HG03095 (cell line): ENCODE results near the gene LRRC74B.

Source experiments
- ATAC-seq: cut with Tn5 transposase; IDR thresholded peaks from one replicate; pipeline ENCODE4 v1.9.1; 2021; ENCODE audit warnings: moderate library complexity; ENCODE audit not compliant: unreplicated experiment

Gene LRRC74B

DNA sequence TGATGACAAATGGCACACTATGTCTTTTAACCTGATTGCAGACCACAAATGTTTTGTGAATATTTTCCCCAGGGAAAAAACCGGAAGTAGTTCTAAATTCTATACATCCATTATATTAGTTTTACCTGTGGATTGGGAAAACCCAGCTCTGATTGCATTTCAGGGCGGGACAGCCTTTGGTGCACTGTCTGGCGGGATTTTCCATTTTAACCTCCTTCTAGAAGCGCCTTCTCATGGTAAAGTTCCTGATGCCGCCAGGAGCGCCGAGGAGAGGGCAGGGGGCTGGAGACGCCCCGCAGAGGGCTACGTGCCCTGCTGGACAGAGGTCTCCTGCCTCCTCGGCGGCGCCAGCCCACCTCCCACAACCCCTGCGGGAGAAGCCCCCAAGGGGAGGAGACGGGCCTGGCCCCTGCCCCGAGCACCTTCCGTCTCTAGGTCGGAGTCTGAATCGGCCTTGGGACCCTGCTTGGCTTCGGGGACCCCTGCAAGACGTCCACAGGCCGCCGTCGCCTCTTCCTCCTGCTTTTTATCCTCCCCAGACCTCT, 32.0 kb upstream of the LRRC74B start:
- ATAC-seq: no peak

DNA sequence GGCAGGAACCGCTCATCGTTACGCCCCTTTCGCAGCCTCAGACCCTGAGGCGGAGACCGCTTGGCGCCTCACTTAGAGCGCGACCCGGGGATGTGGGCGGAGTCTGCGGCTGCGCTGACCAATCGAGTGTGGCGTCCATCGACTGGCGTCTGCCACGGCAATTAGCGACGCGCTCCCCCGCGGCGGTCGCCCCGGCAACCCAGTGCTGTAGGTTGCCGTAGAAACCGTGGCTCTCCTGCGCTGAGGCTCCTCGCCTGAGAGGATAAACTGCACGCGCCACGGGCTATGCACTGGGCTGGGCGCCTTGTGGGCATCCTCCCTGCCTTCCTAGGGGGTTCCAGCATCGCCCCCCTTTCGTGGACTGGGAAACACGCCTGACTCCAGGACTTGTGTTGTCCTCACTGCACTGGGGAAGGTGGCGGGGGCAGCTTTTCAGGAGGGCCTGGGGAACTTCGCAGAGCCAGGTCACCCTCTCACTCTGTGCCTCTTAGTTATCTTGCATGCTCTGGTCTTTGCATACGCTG, 31.5 kb upstream of the LRRC74B start:
- no peak for ATAC-seq

- ATAC-seq: no peak
These were observed 30.9 kb upstream of the LRRC74B start, which contains the start of gene P2RX6 for GRCh38 chr22:21014726-21015465. P2RX6 (plus strand) TSS chr22:21015165; CDS start chr22:21015175, 10 bp downstream.

DNA sequence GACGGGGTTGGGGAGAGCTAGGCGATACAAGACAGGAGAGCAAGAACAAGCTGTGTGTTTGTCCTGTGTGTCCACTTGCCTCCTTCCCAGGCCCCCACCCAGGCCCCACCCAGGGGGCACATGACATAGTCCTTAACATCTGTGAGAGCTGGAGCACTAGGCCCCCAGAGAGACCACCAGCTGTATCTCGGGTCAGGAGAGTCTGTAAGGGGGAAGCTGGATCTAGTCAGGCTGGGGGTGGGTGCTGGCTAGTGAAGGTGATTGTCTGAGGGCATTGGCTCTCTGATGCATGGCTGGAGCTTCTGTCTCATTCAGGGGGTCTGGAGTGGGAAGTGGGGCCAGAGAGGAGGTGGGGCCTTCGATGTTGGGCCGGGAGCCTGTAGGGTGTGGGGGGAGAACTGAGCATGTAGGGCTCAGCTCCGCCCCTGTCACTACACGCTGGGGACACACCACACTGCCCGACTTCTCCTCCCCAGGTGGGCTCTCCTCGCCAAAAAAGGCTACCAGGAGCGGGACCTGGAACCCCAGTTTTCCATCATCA, 30.2 kb upstream of the LRRC74B start:
- ATAC-seq: no peak

- ATAC-seq: no peak
These were observed 28.9 kb upstream of the LRRC74B start for GRCh38 chr22:21016644-21017420.

- no peak for ATAC-seq
These were observed 27.4 kb upstream of the LRRC74B start for GRCh38 chr22:21018314-21018713.

- ATAC-seq: no peak
These were observed 24.8 kb upstream of the LRRC74B start for GRCh38 chr22:21020802-21021429.

GRCh38 chr22:21022507-21022906, 23.2 kb upstream of the LRRC74B start:
- ATAC-seq: no peak

DNA sequence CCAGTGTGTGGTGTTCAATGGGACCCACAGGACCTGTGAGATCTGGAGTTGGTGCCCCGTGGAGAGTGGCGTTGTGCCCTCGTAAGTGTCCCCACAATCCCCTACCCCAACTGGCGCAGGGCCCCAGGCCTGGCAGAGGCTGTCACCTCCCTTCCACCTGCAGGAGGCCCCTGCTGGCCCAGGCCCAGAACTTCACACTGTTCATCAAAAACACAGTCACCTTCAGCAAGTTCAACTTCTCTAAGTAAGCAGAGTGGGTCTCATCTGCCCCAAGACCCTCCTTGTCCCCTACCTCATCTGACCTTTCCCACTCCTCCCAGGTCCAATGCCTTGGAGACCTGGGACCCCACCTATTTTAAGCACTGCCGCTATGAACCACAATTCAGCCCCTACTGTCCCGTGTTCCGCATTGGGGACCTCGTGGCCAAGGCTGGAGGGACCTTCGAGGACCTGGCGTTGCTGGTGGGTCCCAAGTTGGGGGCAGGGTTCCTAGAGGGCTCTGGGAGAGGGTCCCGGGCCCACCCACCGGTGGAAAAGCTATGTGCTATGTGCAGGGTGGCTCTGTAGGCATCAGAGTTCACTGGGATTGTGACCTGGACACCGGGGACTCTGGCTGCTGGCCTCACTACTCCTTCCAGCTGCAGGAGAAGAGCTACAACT, 22.7 kb upstream of the LRRC74B start:
- ATAC-seq: no peak

GRCh38 chr22:21025266-21025665, 20.5 kb upstream of the LRRC74B start:
- no peak for ATAC-seq

DNA sequence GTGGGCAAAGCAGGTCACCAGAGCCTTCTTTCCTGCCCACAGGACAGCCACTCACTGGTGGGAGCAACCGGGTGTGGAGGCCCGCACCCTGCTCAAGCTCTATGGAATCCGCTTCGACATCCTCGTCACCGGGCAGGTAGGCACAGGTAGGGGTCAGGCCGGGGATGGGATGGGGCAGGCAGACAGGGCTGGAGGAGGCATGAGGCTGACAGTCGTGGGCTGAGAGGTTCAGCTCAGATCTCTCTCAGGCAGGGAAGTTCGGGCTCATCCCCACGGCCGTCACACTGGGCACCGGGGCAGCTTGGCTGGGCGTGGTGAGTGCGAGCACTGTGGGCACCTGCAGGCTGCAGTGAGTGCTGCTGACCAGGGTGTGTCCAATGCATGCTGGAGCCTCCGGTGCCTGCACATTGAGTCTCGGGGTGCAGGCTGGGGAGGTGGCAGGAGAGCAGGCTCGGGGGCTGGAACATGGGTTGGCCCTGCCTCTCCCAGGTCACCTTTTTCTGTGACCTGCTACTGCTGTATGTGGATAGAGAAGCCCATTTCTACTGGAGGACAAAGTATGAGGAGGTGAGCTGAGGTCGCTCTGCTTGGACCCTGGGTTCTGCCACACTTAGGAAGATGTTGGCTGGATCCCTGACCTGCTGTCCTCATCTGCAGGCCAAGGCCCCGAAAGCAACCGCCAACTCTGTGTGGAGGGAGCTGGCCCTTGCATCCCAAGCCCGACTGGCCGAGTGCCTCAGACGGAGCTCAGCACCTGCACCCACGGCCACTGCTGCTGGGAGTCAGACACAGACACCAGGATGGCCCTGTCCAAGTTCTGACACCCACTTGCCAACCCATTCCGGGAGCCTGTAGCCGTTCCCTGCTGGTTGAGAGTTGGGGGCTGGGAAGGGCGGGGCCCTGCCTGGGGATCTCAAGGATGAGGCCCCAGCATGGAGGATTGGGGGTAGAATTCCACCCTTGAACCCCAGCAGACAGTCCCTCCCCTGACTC, 19.7 kb upstream of the LRRC74B start:
- ATAC-seq: no peak

- ATAC-seq: no peak
These were observed 18.7 kb upstream of the LRRC74B start for GRCh38 chr22:21026783-21027692.

- no peak for ATAC-seq
These were observed 17.2 kb upstream of the LRRC74B start for GRCh38 chr22:21028277-21029251.

- ATAC-seq: no peak
These were observed 16.2 kb upstream of the LRRC74B start for GRCh38 chr22:21029486-21030025.

DNA sequence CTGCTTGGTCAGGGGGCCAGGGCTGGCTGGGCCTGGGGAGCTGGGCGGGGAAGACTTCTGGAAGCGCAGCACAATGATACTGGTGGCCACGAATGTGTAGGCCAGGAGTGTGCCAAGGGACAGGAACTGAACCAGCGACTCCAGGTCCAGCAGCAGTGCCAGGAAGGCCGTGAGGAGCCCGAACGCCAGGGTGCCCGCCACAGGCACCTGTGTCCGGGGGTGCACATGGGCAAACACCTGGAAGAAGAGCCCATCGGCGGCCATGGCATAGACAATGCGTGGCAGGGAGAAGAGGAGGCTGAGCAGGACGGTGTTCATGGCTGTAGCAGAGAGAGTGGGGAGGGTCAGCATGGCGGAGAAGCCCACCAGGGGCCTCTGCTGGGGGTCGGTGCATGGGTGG, 15.7 kb upstream of the LRRC74B start:
- ATAC-seq: no peak

DNA sequence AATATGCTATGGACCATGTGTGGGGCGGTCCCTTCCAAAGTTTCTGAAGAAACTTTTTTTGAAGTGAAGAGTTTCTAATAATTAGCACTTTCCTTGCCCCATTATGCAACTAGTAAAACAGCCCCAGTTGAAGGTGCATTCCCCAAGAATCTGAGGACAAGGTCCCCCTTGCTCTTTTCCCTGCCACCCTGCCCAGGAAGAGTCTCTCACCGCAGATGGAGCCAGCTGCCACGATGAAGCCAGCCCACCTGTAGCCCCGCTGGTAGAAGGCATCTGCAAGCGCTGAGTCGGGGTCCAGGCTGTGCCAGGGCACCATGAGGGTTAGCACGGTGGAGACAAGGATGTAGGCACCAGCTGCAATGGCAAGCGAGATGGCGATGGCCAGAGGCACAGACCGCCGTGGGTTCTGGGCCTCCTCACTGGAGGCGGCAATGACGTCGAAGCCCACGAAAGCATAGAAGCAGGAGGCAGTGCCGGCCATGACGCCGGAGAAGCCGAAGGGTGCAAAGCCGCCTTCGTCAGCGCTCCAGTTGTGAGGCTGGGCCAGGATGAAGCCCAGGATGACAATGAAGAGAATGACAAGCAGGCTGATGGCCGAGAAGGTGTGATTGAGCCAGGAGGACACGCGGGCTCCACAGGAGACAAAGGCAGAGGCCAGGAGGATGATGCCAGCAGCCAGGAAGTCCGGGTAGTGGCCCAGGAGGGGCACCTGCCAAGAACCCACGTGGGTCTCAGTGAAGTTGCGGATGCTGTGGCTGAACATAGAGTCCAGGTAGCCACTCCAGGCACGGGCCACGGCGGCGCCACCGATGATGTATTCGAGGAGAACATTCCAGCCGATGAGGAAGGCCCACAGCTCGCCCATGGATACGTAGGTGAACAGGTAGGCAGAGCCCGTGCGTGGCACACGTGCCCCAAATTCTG, 14.9 kb upstream of the LRRC74B start:
- ATAC-seq: no peak
